Measurements from ENCODE around the gene PTGDR.

Gene PTGDR

DNA sequence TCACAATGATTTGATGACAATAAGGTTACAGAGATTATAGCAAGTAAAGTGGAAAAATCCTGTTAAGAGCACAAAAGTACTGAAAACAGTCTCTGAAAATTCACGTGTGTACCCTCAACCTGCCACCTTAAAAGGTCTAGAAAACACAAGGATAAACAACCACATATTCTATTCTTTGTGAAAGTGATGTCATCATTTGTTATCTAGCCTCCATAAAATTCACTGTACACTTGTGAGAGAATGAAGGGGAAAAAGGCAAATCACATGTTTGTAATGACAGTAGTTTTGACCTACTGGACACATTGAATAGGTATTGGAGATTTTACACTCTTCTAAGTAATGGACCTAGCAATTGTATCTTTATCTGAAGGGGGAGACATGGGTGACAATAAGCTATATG, 4.0 kb downstream of the PTGDR start:
- no peak overlapping the region for H3K4me3 ChIP-seq (ENCODE audit: low read depth, low read length)
- TF ChIP-seq MAX (IDR thresholded peaks at IDR 0.05; ENCODE audit: low read depth, low read length) (no peak), CTCF (IDR thresholded peaks at IDR 0.05; ENCODE audit: low read depth, low read length) (no peak), POLR2A (IDR thresholded peaks at IDR 0.05; ENCODE audit: extremely low read depth, insufficient read length) (no peak), MYC (IDR thresholded peaks at IDR 0.05; ENCODE audit: low read depth, low read length) (no peak)
- no peak for DNase-seq (ENCODE audit: low read depth)

- TF ChIP-seq MAX (IDR thresholded peaks at IDR 0.05; ENCODE audit: low read depth, low read length) = no peak
- peak; percentile 4 for TF ChIP-seq CTCF (IDR thresholded peaks at IDR 0.05; ENCODE audit: low read depth, low read length)
- H3K4me3 ChIP-seq (ENCODE audit: low read depth, low read length) = no peak overlapping the region
- DNase-seq (ENCODE audit: low read depth) = peak; percentile 42
These were observed 4.9 kb downstream of the PTGDR start for GRCh38 chr14:52272375-52272774.

DNA sequence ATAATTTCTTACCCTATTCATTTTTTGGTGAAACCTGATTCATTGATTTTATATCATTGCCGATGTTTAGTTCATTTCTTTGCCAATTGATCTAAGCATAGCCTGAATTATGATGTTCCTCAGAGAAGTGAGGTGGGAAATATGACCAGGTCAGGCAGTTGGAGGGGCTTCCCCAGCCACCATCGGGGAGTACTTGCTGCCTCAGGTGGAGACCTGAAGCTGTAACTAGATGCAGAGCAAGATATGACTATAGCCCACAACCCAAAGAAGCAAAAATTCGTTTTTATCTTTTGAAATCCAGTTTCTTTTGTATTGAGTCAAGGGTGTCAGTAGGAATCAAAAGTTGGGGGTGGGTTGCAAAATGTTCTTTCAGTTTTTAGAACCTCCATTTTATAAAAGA, 7.9 kb downstream of the PTGDR start:
- DNase-seq (ENCODE audit: low read depth) = no peak
- TF ChIP-seq CTCF (IDR thresholded peaks at IDR 0.05; ENCODE audit: low read depth, low read length) (no peak), POLR2A (IDR thresholded peaks at IDR 0.05; ENCODE audit: extremely low read depth, insufficient read length) (no peak)
- no peak overlapping the region for H3K4me3 ChIP-seq (ENCODE audit: low read depth, low read length)

GRCh38 chr14:52277552-52277951, 10.1 kb downstream of the PTGDR start:
- DNase-seq (ENCODE audit: low read depth) = no peak
- no peak overlapping the region for H3K4me3 ChIP-seq (ENCODE audit: low read depth, low read length)
- TF ChIP-seq MYC (IDR thresholded peaks at IDR 0.05; ENCODE audit: low read depth, low read length) (no peak), MAX (IDR thresholded peaks at IDR 0.05; ENCODE audit: low read depth, low read length) (no peak), CTCF (IDR thresholded peaks at IDR 0.05; ENCODE audit: low read depth, low read length) (no peak), POLR2A (IDR thresholded peaks at IDR 0.05; ENCODE audit: extremely low read depth, insufficient read length) (no peak)

GRCh38 chr14:52279408-52279807, 11.9 kb downstream of the PTGDR start:
- peak; percentile 74 for DNase-seq (ENCODE audit: low read depth)
- no peak overlapping the region for H3K4me3 ChIP-seq (ENCODE audit: low read depth, low read length)
- TF ChIP-seq MYC (IDR thresholded peaks at IDR 0.05; ENCODE audit: low read depth, low read length) (no peak), MAX (IDR thresholded peaks at IDR 0.05; ENCODE audit: low read depth, low read length) (no peak), CTCF (IDR thresholded peaks at IDR 0.05; ENCODE audit: low read depth, low read length) (no peak), POLR2A (IDR thresholded peaks at IDR 0.05; ENCODE audit: extremely low read depth, insufficient read length) (no peak)

DNA sequence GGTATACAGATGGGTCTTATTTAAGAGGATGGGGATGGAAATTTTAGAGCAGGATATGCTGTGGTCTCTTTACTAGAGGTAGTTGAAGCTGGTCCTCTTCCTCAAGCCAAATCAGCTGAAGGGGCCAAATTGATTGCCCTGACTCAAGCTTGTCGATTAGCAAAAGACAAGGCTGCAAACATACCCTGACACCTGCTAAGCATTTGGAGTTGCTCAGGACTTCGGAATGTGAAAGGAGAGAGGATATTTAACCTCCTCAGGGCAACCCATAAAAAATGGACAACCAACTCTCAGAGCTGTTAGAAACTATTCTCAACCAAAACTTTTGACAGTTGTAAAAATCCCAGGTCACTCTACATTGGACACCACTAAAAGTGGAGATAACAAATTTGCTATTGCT, 15.6 kb downstream of the PTGDR start:
- TF ChIP-seq POLR2A (IDR thresholded peaks at IDR 0.05; ENCODE audit: extremely low read depth, insufficient read length) (no peak), MAX (IDR thresholded peaks at IDR 0.05; ENCODE audit: low read depth, low read length) (no peak), MYC (IDR thresholded peaks at IDR 0.05; ENCODE audit: low read depth, low read length) (no peak), CTCF (IDR thresholded peaks at IDR 0.05; ENCODE audit: low read depth, low read length) (no peak)
- no peak overlapping the region for H3K4me3 ChIP-seq (ENCODE audit: low read depth, low read length)
- DNase-seq (ENCODE audit: low read depth) = no peak
